Gastrocnemius medialis (tissue), 4 donors: Measurements from ENCODE around the gene CIAPIN1. TPM values are rescaled to one million over a fixed set of nuclear protein-coding genes. Genes with fewer than 3 reads are reported as not detected.
"Not testable (repeated sequence)": the region's sequence is repeated elsewhere in the genome, so short reads cannot be mapped to it uniquely, and the experiment has no call there.

Experiments
- ATAC-seq, 2 donors: fragments of 150-250 bp; one replicate each; pipeline ENCODE4 v1.9.1; 2016
- DNase-seq, 2 donors: peaks; one replicate each; pipeline ENCODE4 v3.0.0-alpha.2; 2019
- H3K27ac ChIP-seq, 4 donors: fragments of 200-600 bp; sonication (generic); 1 replicate in 1 of 4; 2 replicates in 3 of 4; pipeline ENCODE4 v1.5.1; 2016 to 2018; ENCODE audit warnings: mild to moderate bottlenecking in 2 of 4, moderate library complexity in 1 of 4
- H3K27me3 ChIP-seq, 3 donors: fragments of 200-600 bp; sonication (generic) in 2 of 3; 1 replicate in 1 of 3; 2 replicates in 2 of 3; pipeline versions ENCODE4 v1.5.1 to v1.6.0; 2016 to 2019; ENCODE audit warnings: mild to moderate bottlenecking in 1 of 3, moderate library complexity in 1 of 3
- H3K36me3 ChIP-seq, 2 donors: fragments of 200-600 bp; sonication (generic) in 1 of 2; one replicate each; pipeline ENCODE4 v1.5.1; 2017 to 2018
- H3K4me1 ChIP-seq, 2 donors: fragments of 200-600 bp; sonication (generic) in 1 of 2; one replicate each; pipeline ENCODE4 v1.5.1; 2016 to 2017; ENCODE audit warnings: mild to moderate bottlenecking in 2 of 2
- H3K4me3 ChIP-seq, 4 donors: fragments of 200-600 bp; sonication (generic) in 3 of 4; 1 replicate in 1 of 4; 2 replicates in 3 of 4; pipeline ENCODE4 v1.5.1; 2016 to 2019; ENCODE audit warnings: mild to moderate bottlenecking in 2 of 4
- H3K9me3 ChIP-seq, 3 donors: fragments of 200-600 bp; sonication (generic) in 2 of 3; 1 replicate in 1 of 3; 2 replicates in 2 of 3; pipeline ENCODE4 v1.5.1; 2016 to 2019
- CTCF ChIP-seq, 5 experiments: fragments of 450-650 bp in 3 of 5; fragments of 200-600 bp in 2 of 5; sonication (generic) in 2 of 5; IDR thresholded peaks in 4 of 5; conservative IDR thresholded peaks in 1 of 5; 1 replicate in 4 of 5; 2 replicates in 1 of 5; pipeline ENCODE4 v1.5.1; 2016 to 2019; ENCODE audit warnings: antibody characterized with exemption in 5 of 5, mild to moderate bottlenecking in 3 of 5, moderate library complexity in 3 of 5
- POLR2A ChIP-seq, 2 donors: fragments of 450-650 bp; IDR thresholded peaks; one replicate each; pipeline ENCODE4 v1.6.1; 2017; ENCODE audit warnings: antibody characterized with exemption in 2 of 2, mild to moderate bottlenecking in 2 of 2, moderate library complexity in 2 of 2
- in situ Hi-C, 4 donors: fragments of 200-750 bp; cut with MboI; loops; one replicate each; pipeline versions ENCODE4 v1.15.0 to v1.8.0; 2017; ENCODE audit warnings: low sequenced_read_pairs in 4 of 4
- intact Hi-C: fragments of 100-400 bp; cut with DNase I; formaldehyde crosslinking; loops from one replicate; pipeline ENCODE4 v1.15.1; 2023; ENCODE audit warnings: low total_unique reads
- total RNA-seq, 4 donors: library from RNA; depleted of rRNA; stranded (reverse); fragments of >200 nt; gene quantifications; one replicate each; pipeline versions ENCODE4 v1.1.0 to v1.2.3, GENCODE V29; 2016

Gene CIAPIN1
- total RNA-seq, 4 donors from 2014 or later: 31.0 to 38.8 (median 37.9) TPM

DNA sequence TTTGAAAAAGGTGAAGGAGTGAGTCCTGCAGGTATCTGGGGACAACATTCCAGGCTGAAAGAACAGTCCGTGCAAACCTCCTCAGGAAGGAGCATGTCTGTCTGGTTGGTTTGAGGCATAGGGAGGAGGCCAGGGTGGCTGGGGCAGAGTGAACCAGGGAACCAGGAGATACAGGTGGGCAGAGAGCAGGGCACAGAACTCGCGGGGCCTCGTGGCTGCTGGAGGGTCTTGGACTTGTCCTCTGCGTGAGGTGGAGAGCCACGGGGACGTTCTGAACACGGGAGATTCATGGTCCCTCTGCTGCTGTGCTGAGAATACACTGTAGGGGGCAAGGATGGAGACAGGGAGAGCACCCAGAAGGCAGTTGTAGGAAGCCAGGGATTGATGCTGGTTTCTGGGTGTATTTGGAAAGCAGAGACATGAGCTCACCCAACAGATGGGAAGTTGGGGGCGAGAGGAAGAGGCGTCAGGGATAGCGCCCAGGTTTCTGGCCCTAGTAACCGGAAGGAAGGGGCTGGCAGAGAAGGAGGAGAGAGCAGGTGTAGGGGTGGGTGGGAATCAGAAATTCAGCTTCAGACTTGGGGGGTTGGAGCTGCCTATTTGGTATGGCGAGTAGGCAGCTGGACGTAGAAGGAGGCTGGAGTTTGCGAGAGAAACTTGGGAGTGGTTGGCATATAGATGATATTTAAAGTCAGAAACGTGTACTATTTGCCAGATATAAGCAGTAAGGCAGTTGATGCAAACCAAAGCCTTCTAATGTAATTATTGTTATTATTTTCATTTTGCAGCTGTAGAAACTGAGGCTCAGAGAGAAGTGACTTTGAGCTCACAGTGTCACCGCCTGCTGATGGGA lies 43.0 kb downstream of the CIAPIN1 start, which contains the start of gene CCL17:
CCL17 (plus strand) TSS at position 803 of the 853 bp plus-strand sequence. CDS start 9,166 bp downstream, outside the sequence.
- no peak within 1 kb of the TSS for H3K4me3 ChIP-seq
- in situ Hi-C loops: loop anchor here in 1 of 4 donors (25.0 kb wide), 1 partner anchor 317 kb away; the partner anchor contains the start of gene CPNE2
- intact Hi-C loops: no loop called here
- no peaks in the 10 kb centered on the region for H3K9me3 ChIP-seq
- H3K27me3 ChIP-seq: no peaks in the 10 kb centered on the region
- no peaks in the 10 kb centered on the region for H3K36me3 ChIP-seq
- ATAC-seq (no peak), DNase-seq (no peak)
- H3K27ac ChIP-seq: no peak within 1 kb of the TSS
- TF ChIP-seq CTCF (IDR thresholded peaks at IDR 0.05 in 4 of 5, conservative IDR thresholded peaks at IDR 0.05 in 1 of 5) (no peak), POLR2A (IDR thresholded peaks at IDR 0.05) (no peak)
- H3K4me1 ChIP-seq: no peaks in the 10 kb centered on the region

DNA sequence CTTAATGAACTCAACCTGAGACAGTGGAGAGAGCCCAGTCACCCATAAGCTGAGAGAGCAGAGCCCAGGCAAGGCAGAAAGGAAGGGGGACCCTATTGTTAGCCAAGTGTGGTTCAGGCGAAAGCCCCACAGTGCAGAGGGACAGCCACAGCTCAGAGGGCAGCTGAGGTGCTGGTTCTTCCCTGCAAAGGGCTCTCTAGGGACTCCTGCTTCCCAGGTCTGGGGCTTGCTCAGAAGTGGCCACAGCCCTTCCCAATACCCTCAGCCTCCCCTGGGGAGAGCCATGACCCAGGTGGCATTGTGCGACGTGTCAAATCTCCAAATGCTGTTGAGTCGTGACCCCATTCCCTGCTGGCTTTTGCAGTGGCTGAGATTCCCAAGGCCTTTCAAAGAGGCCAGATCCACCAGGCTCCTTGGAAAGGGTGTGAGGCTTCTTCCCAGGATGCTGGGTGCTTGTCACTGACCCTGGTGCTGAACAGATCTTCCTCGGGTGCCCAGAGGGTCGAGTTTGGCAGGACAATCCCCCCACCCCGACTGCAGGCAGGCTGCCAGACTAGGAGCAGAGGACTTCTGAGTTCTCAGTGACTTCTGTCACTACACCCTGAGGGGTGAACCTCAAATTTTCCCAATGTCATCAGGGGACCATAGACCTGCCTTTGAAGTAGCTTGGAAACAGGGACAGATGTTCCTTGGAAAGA lies 45.1 kb downstream of the CIAPIN1 start:
- no peak for ATAC-seq
- no peak overlapping the region for H3K4me3 ChIP-seq
- H3K9me3 ChIP-seq: no peaks in the 10 kb centered on the region
- H3K36me3 ChIP-seq: no peaks in the 10 kb centered on the region
- H3K27ac ChIP-seq: no peak overlapping the region
- H3K4me1 ChIP-seq: no peaks in the 10 kb centered on the region
- intact Hi-C loops (no loop called here), in situ Hi-C loops (loop anchor here in 1 of 4 donors (25.0 kb wide), 1 partner anchor 315 kb away; the partner anchor contains the start of gene CPNE2)
- DNase-seq: no peak
- H3K27me3 ChIP-seq: no peaks in the 10 kb centered on the region
- no peak for TF ChIP-seq POLR2A (IDR thresholded peaks at IDR 0.05)
- TF ChIP-seq CTCF (IDR thresholded peaks at IDR 0.05 in 4 of 5, conservative IDR thresholded peaks at IDR 0.05 in 1 of 5): no peak

DNA sequence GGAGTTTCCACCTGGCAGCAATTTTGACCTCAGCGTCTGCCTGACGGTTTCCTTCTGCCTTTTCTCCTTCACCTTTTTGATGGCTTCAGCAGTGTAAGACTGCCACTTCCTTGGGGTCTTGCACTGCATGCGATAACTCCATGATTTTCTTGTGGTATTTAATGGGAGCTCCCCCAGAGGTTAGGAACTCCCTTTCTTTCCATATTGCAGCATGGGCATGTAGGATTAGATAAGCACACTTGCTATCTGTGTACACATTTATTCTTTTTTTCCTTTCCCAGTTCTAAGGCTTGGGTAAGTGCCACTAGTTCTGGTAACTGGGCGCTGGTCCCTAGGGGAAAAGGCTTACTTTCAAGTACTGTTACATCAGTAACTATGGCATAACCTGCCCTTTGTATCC lies 49.7 kb downstream of the CIAPIN1 start:
- DNase-seq, ATAC-seq, H3K27me3 ChIP-seq, H3K36me3 ChIP-seq, H3K4me1 ChIP-seq, intact Hi-C loops, H3K4me3 ChIP-seq, H3K9me3 ChIP-seq, H3K27ac ChIP-seq, in situ Hi-C loops: not testable (repeated sequence)

DNA sequence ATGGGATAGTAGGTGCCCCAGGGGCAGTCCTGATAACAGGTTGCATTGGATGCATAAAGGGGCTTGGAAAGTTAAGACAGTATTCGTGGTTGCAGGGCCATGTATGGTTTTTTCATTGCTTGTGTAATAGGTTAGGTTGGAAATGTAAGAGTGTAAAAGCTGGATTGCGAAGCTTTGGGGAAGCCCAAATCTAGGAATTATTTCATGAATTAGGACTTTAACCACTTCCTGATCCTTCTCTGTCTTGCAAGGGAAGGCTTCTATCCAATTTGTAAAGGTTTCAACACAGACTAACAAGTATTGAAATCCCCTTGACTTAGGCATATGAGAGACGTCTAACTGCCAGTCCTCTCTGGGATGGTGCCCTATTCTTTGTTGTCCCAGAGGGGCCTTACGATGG lies 50.4 kb downstream of the CIAPIN1 start:
- in situ Hi-C loops: no loop called here

More for the DNA sequence above, 50.4 kb downstream of the CIAPIN1 start:
- intact Hi-C loops: no loop called here
- Histone ChIP-seq H3K4me1 (no peaks in the 10 kb centered on the region), H3K4me3 (no peak overlapping the region), H3K27ac (no peak overlapping the region), H3K27me3 (no peaks in the 10 kb centered on the region), H3K9me3 (no peaks in the 10 kb centered on the region), H3K36me3 (no peaks in the 10 kb centered on the region)
- DNase-seq: no peak
- TF ChIP-seq CTCF (IDR thresholded peaks at IDR 0.05 in 4 of 5, conservative IDR thresholded peaks at IDR 0.05 in 1 of 5) (no peak), POLR2A (IDR thresholded peaks at IDR 0.05) (no peak)
- no peak for ATAC-seq
